RWPE2 (cell line): ENCODE results near the gene KIF1B.

ENCODE experiments used
- ATAC-seq: fragments of 200-7000 bp; cut with Tn5 transposase; 3 replicates; pipeline ENCODE4 v1.9.1; 2021; ENCODE audit warnings: low read depth
- DNase-seq: peaks from one replicate; pipeline ENCODE4 v3.0.0-alpha.2; 2020; ENCODE audit warnings: low spot score
- H3K27ac ChIP-seq: fragments of 450-650 bp; 2 replicates; pipeline ENCODE4 v1.5.1; 2017; ENCODE audit warnings: mild to moderate bottlenecking; ENCODE audit not compliant: poor library complexity, severe bottlenecking
- H3K27me3 ChIP-seq: fragments of 250-450 bp; sonication (Bioruptor Pico); 2 replicates; pipeline ENCODE4 v1.5.1; 2021; ENCODE audit warnings: mild to moderate bottlenecking, moderate library complexity; ENCODE audit not compliant: insufficient read depth, poor library complexity, severe bottlenecking
- H3K36me3 ChIP-seq: fragments of 250-450 bp; sonication (Bioruptor Pico); 2 replicates; pipeline ENCODE4 v1.5.1; 2020; ENCODE audit warnings: low read depth, mild to moderate bottlenecking, moderate library complexity
- H3K4me1 ChIP-seq: fragments of 250-450 bp; sonication (Bioruptor Pico); 2 replicates; pipeline ENCODE4 v1.5.1; 2021; ENCODE audit warnings: mild to moderate bottlenecking, moderate library complexity; ENCODE audit not compliant: insufficient read depth, poor library complexity, severe bottlenecking
- H3K4me3 ChIP-seq: fragments of 250-450 bp; sonication (Bioruptor Pico); 2 replicates; pipeline ENCODE4 v1.5.1; 2021; ENCODE audit warnings: mild to moderate bottlenecking, moderate library complexity; ENCODE audit not compliant: severe bottlenecking
- H3K9me3 ChIP-seq: fragments of 250-450 bp; sonication (Bioruptor Pico); 2 replicates; pipeline ENCODE4 v1.5.1; 2021; ENCODE audit warnings: mild to moderate bottlenecking, moderate library complexity; ENCODE audit not compliant: severe bottlenecking
- CTCF ChIP-seq: fragments of 450-650 bp; IDR thresholded peaks from one replicate; pipeline ENCODE4 v1.5.1; 2017; ENCODE audit warnings: mild to moderate bottlenecking, moderate library complexity; ENCODE audit not compliant: poor library complexity, severe bottlenecking

KIF1B gene

GRCh38 chr1:10389271-10389973 lies 179.1 kb downstream of the KIF1B start:
- H3K27ac ChIP-seq, result no peak overlapping the region
- H3K9me3 ChIP-seq, result peaks cover 7% of the 10 kb centered on the region
- H3K4me3 ChIP-seq, result no peak overlapping the region
- no peaks in the 10 kb centered on the region for H3K27me3 ChIP-seq
- H3K4me1 ChIP-seq, result peaks cover 8% of the 10 kb centered on the region
- ATAC-seq, result no peak
- 0 out of 2 replicates have a peak, but pooled peaks cover 3% of the 10 kb centered on the region for H3K36me3 ChIP-seq
- no peak for TF ChIP-seq CTCF
- DNase-seq, result no peak

- DNase-seq, result no peak
- H3K36me3 ChIP-seq, result peaks cover 17% of the 10 kb centered on the region
- H3K9me3 ChIP-seq, result peaks cover 8% of the 10 kb centered on the region
- H3K27ac ChIP-seq, result no peak overlapping the region
- peaks cover 10% of the 10 kb centered on the region for H3K4me1 ChIP-seq
- H3K4me3 ChIP-seq, result no peak overlapping the region
- TF ChIP-seq CTCF, result no peak
- no peak for ATAC-seq
- no peaks in the 10 kb centered on the region for H3K27me3 ChIP-seq
Measured at GRCh38 chr1:10396870-10397269, 186.5 kb downstream of the KIF1B start.

GRCh38 chr1:10398278-10398733 lies 187.9 kb downstream of the KIF1B start:
- Histone ChIP-seq H3K4me3 (peak overlapping the region; percentile 66), H3K36me3 (peaks cover 29% of the 10 kb centered on the region), H3K9me3 (peaks cover 8% of the 10 kb centered on the region), H3K4me1 (peaks cover 16% of the 10 kb centered on the region), H3K27me3 (no peaks in the 10 kb centered on the region), H3K27ac (peak overlapping the region; percentile 63)
- DNase-seq (no peak), ATAC-seq (no peak)
- no peak for TF ChIP-seq CTCF

- no peak for TF ChIP-seq CTCF
- H3K27me3 ChIP-seq, result no peaks in the 10 kb centered on the region
- peak within 1 kb of the TSS; percentile 63 for H3K27ac ChIP-seq
- H3K36me3 ChIP-seq, result peaks cover 32% of the 10 kb centered on the region
- peaks cover 16% of the 10 kb centered on the region for H3K4me1 ChIP-seq
- DNase-seq (peak; percentile 98), ATAC-seq (peak; percentile 94)
- peak within 1 kb of the TSS; percentile 66 for H3K4me3 ChIP-seq
- H3K9me3 ChIP-seq, result peaks cover 7% of the 10 kb centered on the region
Measured at GRCh38 chr1:10398734-10399443, 188.5 kb downstream of the KIF1B start, which contains the start of gene PGD. Gene PGD (plus strand): TSS chr1:10399064. CDS start chr1:10399118, 54 bp downstream.
